ENCODE results near the gene MMRN2. TPM values are rescaled to one million over a fixed set of nuclear protein-coding genes. Genes with fewer than 3 reads are reported as not detected.

The MMRN2 gene
- polyA plus RNA-seq, 1 of the 3 experiments (the other 2 are of a cell fraction): 0.05 TPM

DNA sequence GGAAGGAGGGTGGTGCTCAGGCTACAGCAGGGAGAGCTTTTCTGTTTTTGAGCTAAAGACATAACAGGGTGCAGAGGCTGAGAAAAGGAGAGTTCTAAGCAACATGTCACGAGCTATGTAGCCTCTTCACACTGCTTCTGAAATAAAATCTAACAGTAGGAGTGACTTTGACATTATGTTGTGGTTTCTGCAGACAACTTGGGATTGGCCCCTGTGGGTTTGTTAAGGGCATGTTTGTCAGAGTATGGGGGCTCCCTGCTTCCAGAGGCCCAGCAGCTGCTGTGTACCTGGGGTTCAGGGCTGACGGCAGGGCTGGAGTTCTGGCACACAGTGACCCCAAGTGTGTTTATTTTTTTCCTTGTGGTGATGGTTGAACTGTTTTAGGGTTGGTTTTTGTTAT lies 24.7 kb downstream of the MMRN2 start:
- Histone ChIP-seq H3K36me3 (replicated peaks in 1 of 2; ENCODE audit: control insufficient read depth in 1 of 2, insufficient read depth in 2 of 2, low read length in 1 of 2) (peaks cover 11 to 23% of the 10 kb centered on the region in 2 experiments), H3K4me1 (ENCODE audit: control insufficient read depth in 1 of 2, insufficient read depth in 2 of 2, low read depth in 1 of 2, low read length in 1 of 2) (no peaks in the 10 kb centered on the region), H3K79me2 (ENCODE audit: insufficient read depth) (no peaks in the 10 kb centered on the region), H3K27ac (ENCODE audit: low read depth in 2 of 2, low read length in 1 of 2) (no peak overlapping the region), H4K20me1 (ENCODE audit: insufficient read depth) (no peaks in the 10 kb centered on the region), H3K4me2 (no peak overlapping the region), H3F3A (replicated peaks; ENCODE audit: insufficient read depth) (peaks cover 10% of the 10 kb centered on the region), H3K9ac (no peak overlapping the region), H3K9me2 (no peaks in the 10 kb centered on the region), H3K4me3 (ENCODE audit: low read depth in 2 of 2, low read length in 1 of 2) (no peak overlapping the region), H3K27me3 (ENCODE audit: insufficient read depth) (no peaks in the 10 kb centered on the region), H2AFZ (ENCODE audit: low read depth) (no peak overlapping the region), H3K9me3 (no peaks in the 10 kb centered on the region)
- POLR2A ChIA-PET: no interaction called here
- CTCF ChIA-PET: interaction anchor here (0.5 to 1.6 kb wide), 5 partner anchors 11 to 178 kb away, joined by 3 to 4 read pairs (median 3); no protein-coding TSS in a partner anchor
- DNase-seq: no peak
- TF ChIP-seq FOXM1 (IDR thresholded peaks at IDR 0.05; ENCODE audit: low read depth) (no peak), YY1 (IDR thresholded peaks at IDR 0.05; ENCODE audit: low read depth) (no peak), CHD2 (IDR thresholded peaks at IDR 0.05; ENCODE audit: low read length, partially characterized antibody) (no peak), JUND (IDR thresholded peaks at IDR 0.05) (no peak), TEAD4 (IDR thresholded peaks at IDR 0.05; ENCODE audit: borderline replicate concordance, insufficient read depth) (no peak), RAD21 (IDR thresholded peaks at IDR 0.05; ENCODE audit: low read length) (no peak), TAF1 (IDR thresholded peaks at IDR 0.05; ENCODE audit: borderline replicate concordance, low read depth, low read length) (no peak)
- TF ChIP-seq, protein P1, sequence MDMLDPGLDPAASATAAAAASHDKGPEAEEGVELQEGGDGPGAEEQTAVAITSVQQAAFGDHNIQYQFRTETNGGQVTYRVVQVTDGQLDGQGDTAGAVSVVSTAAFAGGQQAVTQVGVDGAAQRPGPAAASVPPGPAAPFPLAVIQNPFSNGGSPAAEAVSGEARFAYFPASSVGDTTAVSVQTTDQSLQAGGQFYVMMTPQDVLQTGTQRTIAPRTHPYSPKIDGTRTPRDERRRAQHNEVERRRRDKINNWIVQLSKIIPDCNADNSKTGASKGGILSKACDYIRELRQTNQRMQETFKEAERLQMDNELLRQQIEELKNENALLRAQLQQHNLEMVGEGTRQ (IDR thresholded peaks at IDR 0.05; ENCODE audit: borderline replicate concordance, low read depth, low read length): no peak
- TF ChIP-seq, protein P2, sequence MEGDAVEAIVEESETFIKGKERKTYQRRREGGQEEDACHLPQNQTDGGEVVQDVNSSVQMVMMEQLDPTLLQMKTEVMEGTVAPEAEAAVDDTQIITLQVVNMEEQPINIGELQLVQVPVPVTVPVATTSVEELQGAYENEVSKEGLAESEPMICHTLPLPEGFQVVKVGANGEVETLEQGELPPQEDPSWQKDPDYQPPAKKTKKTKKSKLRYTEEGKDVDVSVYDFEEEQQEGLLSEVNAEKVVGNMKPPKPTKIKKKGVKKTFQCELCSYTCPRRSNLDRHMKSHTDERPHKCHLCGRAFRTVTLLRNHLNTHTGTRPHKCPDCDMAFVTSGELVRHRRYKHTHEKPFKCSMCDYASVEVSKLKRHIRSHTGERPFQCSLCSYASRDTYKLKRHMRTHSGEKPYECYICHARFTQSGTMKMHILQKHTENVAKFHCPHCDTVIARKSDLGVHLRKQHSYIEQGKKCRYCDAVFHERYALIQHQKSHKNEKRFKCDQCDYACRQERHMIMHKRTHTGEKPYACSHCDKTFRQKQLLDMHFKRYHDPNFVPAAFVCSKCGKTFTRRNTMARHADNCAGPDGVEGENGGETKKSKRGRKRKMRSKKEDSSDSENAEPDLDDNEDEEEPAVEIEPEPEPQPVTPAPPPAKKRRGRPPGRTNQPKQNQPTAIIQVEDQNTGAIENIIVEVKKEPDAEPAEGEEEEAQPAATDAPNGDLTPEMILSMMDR (IDR thresholded peaks at IDR 0.05): no peak
- 88% methylated on average over 2 of the region's 2 CpGs for WGBS (ENCODE audit: low lambda C conversion rate)

DNA sequence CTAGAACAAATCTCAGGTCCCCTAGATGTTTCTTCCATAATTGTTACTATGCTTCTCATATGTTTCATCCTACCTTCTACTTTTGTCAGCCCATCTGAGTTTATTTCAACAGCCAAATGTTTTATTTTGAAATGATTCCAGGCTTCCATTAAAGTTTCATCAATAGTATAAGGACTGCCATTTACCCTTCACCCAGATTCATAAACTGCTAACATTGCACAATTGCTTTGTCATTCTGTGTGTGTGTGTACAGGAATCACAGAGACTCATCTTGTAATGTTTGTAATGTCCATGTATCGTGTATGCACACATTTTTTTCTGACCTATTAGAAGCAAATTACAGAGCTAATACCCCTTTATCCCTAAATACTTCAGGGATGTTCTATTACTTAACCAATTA lies 25.5 kb downstream of the MMRN2 start:
- WGBS (ENCODE audit: low lambda C conversion rate): 93% methylated on average over 1 of the region's 1 CpG
- no peak for TF ChIP-seq YY1 (IDR thresholded peaks at IDR 0.05; ENCODE audit: low read depth)
- TF ChIP-seq SIN3A (IDR thresholded peaks at IDR 0.05; ENCODE audit: borderline replicate concordance, low read depth, low read length): no peak
- TF ChIP-seq EP300 (IDR thresholded peaks at IDR 0.05; ENCODE audit: borderline replicate concordance in 1 of 2, low read depth in 1 of 2, low read length in 1 of 2): no peak
- TF ChIP-seq, protein P3, sequence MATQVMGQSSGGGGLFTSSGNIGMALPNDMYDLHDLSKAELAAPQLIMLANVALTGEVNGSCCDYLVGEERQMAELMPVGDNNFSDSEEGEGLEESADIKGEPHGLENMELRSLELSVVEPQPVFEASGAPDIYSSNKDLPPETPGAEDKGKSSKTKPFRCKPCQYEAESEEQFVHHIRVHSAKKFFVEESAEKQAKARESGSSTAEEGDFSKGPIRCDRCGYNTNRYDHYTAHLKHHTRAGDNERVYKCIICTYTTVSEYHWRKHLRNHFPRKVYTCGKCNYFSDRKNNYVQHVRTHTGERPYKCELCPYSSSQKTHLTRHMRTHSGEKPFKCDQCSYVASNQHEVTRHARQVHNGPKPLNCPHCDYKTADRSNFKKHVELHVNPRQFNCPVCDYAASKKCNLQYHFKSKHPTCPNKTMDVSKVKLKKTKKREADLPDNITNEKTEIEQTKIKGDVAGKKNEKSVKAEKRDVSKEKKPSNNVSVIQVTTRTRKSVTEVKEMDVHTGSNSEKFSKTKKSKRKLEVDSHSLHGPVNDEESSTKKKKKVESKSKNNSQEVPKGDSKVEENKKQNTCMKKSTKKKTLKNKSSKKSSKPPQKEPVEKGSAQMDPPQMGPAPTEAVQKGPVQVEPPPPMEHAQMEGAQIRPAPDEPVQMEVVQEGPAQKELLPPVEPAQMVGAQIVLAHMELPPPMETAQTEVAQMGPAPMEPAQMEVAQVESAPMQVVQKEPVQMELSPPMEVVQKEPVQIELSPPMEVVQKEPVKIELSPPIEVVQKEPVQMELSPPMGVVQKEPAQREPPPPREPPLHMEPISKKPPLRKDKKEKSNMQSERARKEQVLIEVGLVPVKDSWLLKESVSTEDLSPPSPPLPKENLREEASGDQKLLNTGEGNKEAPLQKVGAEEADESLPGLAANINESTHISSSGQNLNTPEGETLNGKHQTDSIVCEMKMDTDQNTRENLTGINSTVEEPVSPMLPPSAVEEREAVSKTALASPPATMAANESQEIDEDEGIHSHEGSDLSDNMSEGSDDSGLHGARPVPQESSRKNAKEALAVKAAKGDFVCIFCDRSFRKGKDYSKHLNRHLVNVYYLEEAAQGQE (IDR thresholded peaks at IDR 0.05; ENCODE audit: low read depth, low read length): no peak
- TF ChIP-seq ELF1 (IDR thresholded peaks at IDR 0.05): no peak
- no peak for TF ChIP-seq GABPA (IDR thresholded peaks at IDR 0.05; ENCODE audit: low read depth)
- TF ChIP-seq, protein P2 (IDR thresholded peaks at IDR 0.05): no peak
- TF ChIP-seq, protein P4, sequence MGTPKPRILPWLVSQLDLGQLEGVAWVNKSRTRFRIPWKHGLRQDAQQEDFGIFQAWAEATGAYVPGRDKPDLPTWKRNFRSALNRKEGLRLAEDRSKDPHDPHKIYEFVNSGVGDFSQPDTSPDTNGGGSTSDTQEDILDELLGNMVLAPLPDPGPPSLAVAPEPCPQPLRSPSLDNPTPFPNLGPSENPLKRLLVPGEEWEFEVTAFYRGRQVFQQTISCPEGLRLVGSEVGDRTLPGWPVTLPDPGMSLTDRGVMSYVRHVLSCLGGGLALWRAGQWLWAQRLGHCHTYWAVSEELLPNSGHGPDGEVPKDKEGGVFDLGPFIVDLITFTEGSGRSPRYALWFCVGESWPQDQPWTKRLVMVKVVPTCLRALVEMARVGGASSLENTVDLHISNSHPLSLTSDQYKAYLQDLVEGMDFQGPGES (IDR thresholded peaks at IDR 0.05; ENCODE audit: low read depth, low read length): no peak
- TF ChIP-seq MXI1 (IDR thresholded peaks at IDR 0.05; ENCODE audit: low read depth, low read length): no peak
- no peak for TF ChIP-seq EZH2phosphoT487 (IDR thresholded peaks at IDR 0.05; ENCODE audit: borderline replicate concordance, low read depth)

More for the DNA sequence above, 25.5 kb downstream of the MMRN2 start:
- H3K27me3 ChIP-seq (ENCODE audit: insufficient read depth): no peaks in the 10 kb centered on the region
- DNase-seq: no peak
- no peaks in the 10 kb centered on the region for H3K4me1 ChIP-seq (ENCODE audit: control insufficient read depth in 1 of 2, insufficient read depth in 2 of 2, low read depth in 1 of 2, low read length in 1 of 2)
- POLR2A ChIA-PET: no interaction called here
- H3K4me3 ChIP-seq (ENCODE audit: low read depth in 2 of 2, low read length in 1 of 2): no peak overlapping the region
- peaks cover 19 to 29% of the 10 kb centered on the region in 2 experiments for H3K36me3 ChIP-seq (replicated peaks in 1 of 2; ENCODE audit: control insufficient read depth in 1 of 2, insufficient read depth in 2 of 2, low read length in 1 of 2)
- H3K27ac ChIP-seq (ENCODE audit: low read depth in 2 of 2, low read length in 1 of 2): no peak overlapping the region
- H4K20me1 ChIP-seq (ENCODE audit: insufficient read depth): no peaks in the 10 kb centered on the region
- H3K9me2 ChIP-seq: no peaks in the 10 kb centered on the region
- no peaks in the 10 kb centered on the region for H3K9me3 ChIP-seq
- no peak overlapping the region for H3K9ac ChIP-seq
- peaks cover 2% of the 10 kb centered on the region for H3F3A ChIP-seq (replicated peaks; ENCODE audit: insufficient read depth)
- H2AFZ ChIP-seq (ENCODE audit: low read depth): no peak overlapping the region
- CTCF ChIA-PET: interaction anchor here (1.0 to 1.6 kb wide), 5 partner anchors 8 to 29 kb away, joined by 3 to 4 read pairs (median 4); no protein-coding TSS in a partner anchor
- H3K4me2 ChIP-seq: no peak overlapping the region
- H3K79me2 ChIP-seq (ENCODE audit: insufficient read depth): no peaks in the 10 kb centered on the region
